Skeletal muscle cell (primary cell): ENCODE data around the gene SPINK7.

Source experiments
- DNase-seq: peaks from one replicate; pipeline ENCODE4 v3.0.0-alpha.2; 2010; ENCODE audit warnings: low read depth
- H3K4me3 ChIP-seq: 2 replicates; pipeline ENCODE4 v1.5.1; 2011; ENCODE audit warnings: low read depth, mild to moderate bottlenecking, control low read depth, low read length, moderate library complexity

SPINK7 gene

GRCh38 chr5:148342371-148343045, 30.3 kb downstream of the SPINK7 start:
- DNase-seq: no peak
- no peak overlapping the region for H3K4me3 ChIP-seq

- no peak for DNase-seq
- H3K4me3 ChIP-seq: no peak overlapping the region
Measured at GRCh38 chr5:148343046-148343407, 30.8 kb downstream of the SPINK7 start.

GRCh38 chr5:148343603-148344487, 31.6 kb downstream of the SPINK7 start:
- H3K4me3 ChIP-seq: no peak overlapping the region
- DNase-seq: no peak

- DNase-seq: no peak
- H3K4me3 ChIP-seq: no peak overlapping the region
Measured at GRCh38 chr5:148347706-148348105, 35.5 kb downstream of the SPINK7 start.

- DNase-seq: no peak
Measured at GRCh38 chr5:148352696-148353095, 40.5 kb downstream of the SPINK7 start.

GRCh38 chr5:148353634-148354033, 41.4 kb downstream of the SPINK7 start:
- no peak for DNase-seq
- H3K4me3 ChIP-seq: no peak overlapping the region

More at GRCh38 chr5:148352696-148353095, 40.5 kb downstream of the SPINK7 start:
- no peak overlapping the region for H3K4me3 ChIP-seq

GRCh38 chr5:148364343-148364742, 52.1 kb downstream of the SPINK7 start:
- H3K4me3 ChIP-seq: no peak overlapping the region
- no peak for DNase-seq
